SK-N-SH (cell line): ENCODE measurements around the gene UBE2D2.
"Not testable (repeated sequence)": the region's sequence is repeated elsewhere in the genome, so short reads cannot be mapped to it uniquely, and the experiment has no call there.

Experiments used
- EP300 ChIP-seq, 2 experiments: IDR thresholded peaks; 2 replicates each; pipeline versions ENCODE4 v1.4.0 to v1.6.1; 2012; ENCODE audit warnings: borderline replicate concordance in 1 of 2, low read depth in 1 of 2, low read length in 1 of 2
- GABPA ChIP-seq: IDR thresholded peaks from 2 replicates; pipeline ENCODE4 v1.4.0; 2012; ENCODE audit warnings: low read depth, mild to moderate bottlenecking
- MXI1 ChIP-seq: IDR thresholded peaks from 2 replicates; pipeline ENCODE4 v1.6.1; 2012; ENCODE audit warnings: mild to moderate bottlenecking, low read depth, low read length, improper control_type of control experiment
- POLR2AphosphoS5 ChIP-seq: IDR thresholded peaks from 2 replicates; pipeline ENCODE4 v1.6.1; 2012; ENCODE audit warnings: low read depth, low read length
- RXRA ChIP-seq: IDR thresholded peaks from 2 replicates; pipeline ENCODE4 v1.4.0; 2012; ENCODE audit warnings: low read depth, mild to moderate bottlenecking, borderline replicate concordance
- SIN3A ChIP-seq: IDR thresholded peaks from 2 replicates; pipeline ENCODE4 v1.6.1; 2012; ENCODE audit warnings: low read depth, mild to moderate bottlenecking, low read length, moderate library complexity, borderline replicate concordance
- TAF1 ChIP-seq: IDR thresholded peaks from 2 replicates; pipeline ENCODE4 v1.6.1; 2012; ENCODE audit warnings: low read depth, mild to moderate bottlenecking, low read length, moderate library complexity, borderline replicate concordance
- TF ChIP-seq, protein P1 (sequence below): fragments of 200-600 bp; sonication (generic); IDR thresholded peaks from 2 replicates; pipeline ENCODE4 v1.6.1; 2017; ENCODE audit warnings: antibody characterized with exemption, mild to moderate bottlenecking, moderate library complexity
- TF ChIP-seq, protein P2 (sequence below): IDR thresholded peaks from 2 replicates; pipeline ENCODE4 v1.6.1; 2012; ENCODE audit warnings: mild to moderate bottlenecking, low read depth, low read length, moderate library complexity

DNA sequence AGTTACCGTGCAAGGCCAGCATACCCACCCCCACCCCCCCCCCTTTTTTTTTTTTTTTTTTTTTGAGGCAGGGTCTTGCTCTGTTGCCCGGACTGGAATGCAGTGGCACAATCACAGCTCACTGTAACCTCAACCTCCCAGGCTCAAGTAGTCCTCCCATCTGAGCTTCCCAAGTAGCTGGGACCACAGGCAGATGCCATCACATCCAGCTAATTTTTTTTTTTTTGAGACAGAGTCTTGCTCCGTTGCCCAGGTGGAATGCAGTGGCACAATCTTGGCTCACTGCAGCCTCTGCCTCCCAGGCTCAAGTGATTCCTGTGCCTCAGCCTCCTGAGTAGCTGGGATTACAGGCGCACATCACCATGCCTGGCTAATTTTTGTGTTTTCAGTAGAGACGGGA, 64.3 kb downstream of the UBE2D2 start:
- TF ChIP-seq TAF1; EP300 (IDR thresholded peaks at IDR 0.05; ENCODE audit: borderline replicate concordance in 1 of 2, low read depth in 1 of 2, low read length in 1 of 2); SIN3A; POLR2AphosphoS5; RXRA; MXI1; GABPA: not testable (repeated sequence)
- TF ChIP-seq, protein P1, sequence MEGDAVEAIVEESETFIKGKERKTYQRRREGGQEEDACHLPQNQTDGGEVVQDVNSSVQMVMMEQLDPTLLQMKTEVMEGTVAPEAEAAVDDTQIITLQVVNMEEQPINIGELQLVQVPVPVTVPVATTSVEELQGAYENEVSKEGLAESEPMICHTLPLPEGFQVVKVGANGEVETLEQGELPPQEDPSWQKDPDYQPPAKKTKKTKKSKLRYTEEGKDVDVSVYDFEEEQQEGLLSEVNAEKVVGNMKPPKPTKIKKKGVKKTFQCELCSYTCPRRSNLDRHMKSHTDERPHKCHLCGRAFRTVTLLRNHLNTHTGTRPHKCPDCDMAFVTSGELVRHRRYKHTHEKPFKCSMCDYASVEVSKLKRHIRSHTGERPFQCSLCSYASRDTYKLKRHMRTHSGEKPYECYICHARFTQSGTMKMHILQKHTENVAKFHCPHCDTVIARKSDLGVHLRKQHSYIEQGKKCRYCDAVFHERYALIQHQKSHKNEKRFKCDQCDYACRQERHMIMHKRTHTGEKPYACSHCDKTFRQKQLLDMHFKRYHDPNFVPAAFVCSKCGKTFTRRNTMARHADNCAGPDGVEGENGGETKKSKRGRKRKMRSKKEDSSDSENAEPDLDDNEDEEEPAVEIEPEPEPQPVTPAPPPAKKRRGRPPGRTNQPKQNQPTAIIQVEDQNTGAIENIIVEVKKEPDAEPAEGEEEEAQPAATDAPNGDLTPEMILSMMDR, result not testable (repeated sequence)
- TF ChIP-seq, protein P2, sequence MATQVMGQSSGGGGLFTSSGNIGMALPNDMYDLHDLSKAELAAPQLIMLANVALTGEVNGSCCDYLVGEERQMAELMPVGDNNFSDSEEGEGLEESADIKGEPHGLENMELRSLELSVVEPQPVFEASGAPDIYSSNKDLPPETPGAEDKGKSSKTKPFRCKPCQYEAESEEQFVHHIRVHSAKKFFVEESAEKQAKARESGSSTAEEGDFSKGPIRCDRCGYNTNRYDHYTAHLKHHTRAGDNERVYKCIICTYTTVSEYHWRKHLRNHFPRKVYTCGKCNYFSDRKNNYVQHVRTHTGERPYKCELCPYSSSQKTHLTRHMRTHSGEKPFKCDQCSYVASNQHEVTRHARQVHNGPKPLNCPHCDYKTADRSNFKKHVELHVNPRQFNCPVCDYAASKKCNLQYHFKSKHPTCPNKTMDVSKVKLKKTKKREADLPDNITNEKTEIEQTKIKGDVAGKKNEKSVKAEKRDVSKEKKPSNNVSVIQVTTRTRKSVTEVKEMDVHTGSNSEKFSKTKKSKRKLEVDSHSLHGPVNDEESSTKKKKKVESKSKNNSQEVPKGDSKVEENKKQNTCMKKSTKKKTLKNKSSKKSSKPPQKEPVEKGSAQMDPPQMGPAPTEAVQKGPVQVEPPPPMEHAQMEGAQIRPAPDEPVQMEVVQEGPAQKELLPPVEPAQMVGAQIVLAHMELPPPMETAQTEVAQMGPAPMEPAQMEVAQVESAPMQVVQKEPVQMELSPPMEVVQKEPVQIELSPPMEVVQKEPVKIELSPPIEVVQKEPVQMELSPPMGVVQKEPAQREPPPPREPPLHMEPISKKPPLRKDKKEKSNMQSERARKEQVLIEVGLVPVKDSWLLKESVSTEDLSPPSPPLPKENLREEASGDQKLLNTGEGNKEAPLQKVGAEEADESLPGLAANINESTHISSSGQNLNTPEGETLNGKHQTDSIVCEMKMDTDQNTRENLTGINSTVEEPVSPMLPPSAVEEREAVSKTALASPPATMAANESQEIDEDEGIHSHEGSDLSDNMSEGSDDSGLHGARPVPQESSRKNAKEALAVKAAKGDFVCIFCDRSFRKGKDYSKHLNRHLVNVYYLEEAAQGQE, result not testable (repeated sequence)
